GM18861 (cell line): Measurements from ENCODE around the gene TBC1D10A.

Source experiments
- ATAC-seq: cut with Tn5 transposase; IDR thresholded peaks from one replicate; pipeline ENCODE4 v1.9.1; 2021; ENCODE audit not compliant: unreplicated experiment

The TBC1D10A gene

DNA sequence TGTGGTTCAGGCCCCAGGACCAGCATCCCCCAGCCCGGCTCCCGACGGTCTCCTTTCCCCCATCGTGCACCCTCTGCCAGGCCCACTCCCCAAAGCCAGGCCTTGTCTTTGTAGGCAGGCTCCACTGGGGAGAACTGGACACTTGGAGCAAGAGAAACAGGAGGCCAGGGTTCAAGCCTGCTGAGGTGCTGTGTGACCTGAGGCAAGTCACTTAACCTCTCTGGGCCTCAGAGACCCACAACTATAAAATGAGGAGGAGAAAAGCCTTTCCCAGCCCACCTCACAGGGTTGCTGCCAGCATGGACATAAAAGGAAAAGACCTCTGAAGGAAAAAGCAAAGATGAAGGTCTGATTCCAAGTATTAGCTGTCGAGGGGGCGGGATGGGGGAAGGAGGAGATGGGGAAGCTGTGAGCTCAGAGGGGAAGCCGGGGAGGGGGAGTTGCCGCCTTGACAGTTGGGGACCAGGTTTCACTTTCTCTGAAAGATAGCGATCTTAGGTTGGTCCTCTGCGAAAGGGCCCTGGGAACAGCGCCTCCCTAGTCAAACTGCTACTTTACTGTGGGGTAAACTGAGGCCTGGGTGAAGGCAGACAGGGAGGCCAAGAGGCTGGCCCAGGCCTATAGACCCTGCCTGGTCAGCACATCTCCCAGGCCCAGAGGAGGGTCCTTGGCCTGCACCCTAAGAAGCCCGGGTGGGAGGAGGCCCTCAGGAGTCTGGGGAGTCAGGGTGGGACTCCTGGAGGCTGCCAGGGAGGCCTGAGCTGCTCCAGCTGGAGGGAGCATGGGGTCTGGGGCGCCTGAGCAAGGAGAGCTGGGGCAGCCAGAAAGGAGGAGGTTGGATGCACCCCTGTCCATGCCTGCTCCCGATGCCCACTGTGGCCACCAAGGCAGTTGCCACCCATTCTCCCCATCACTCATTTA lies 59.1 kb downstream of the TBC1D10A start:
- ATAC-seq = no peak

GRCh38 chr22:30266445-30267381 lies 60.0 kb downstream of the TBC1D10A start, which contains the start of gene OSM:
Gene OSM (minus strand): TSS chr22:30266851. CDS start chr22:30266799, 52 bp downstream.
- peak; percentile 3 for ATAC-seq

GRCh38 chr22:30265823-30266444 lies 60.8 kb downstream of the TBC1D10A start:
- ATAC-seq = peak; percentile 60

GRCh38 chr22:30265131-30265720 lies 61.5 kb downstream of the TBC1D10A start:
- ATAC-seq = no peak

GRCh38 chr22:30263883-30264282 lies 62.9 kb downstream of the TBC1D10A start:
- no peak for ATAC-seq

DNA sequence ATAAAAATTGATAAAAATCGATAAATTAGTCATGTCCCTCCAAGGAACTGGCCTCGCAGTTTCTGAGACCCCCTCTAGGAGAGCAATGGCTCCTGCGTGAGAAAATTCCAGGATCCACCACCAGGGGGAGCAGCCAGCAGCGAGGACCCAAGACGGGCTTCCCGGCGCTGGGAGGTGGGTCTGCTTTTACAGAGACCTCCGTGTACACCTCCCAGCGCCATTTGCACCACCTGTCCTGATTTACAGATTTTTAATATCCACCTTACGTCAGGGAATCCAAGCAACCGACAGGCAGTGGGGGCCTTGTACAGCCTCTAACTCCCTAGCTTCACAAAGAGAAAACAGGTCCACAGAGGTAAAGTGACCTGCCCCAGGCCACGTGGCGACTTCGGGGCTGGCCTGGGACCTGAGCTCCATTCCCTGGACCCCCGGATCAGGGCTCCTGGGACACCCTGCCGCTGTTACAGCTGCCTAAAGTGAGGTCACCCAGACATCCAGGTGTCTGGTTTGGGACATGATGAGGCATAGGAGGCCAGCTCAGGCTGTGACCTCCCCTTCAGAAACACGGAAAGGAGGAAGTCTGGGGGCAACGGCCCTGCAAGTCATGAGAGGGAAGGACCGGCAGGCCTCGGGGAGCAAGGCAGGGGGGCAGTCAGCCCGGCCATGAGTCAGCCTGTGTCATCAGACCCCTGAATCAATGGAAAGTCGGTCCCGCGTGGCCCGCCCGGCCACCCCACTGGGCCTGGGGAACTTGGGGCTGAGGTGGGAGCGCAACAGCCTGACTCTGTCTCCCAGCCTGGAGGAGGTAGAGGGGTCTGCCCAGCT lies 63.6 kb downstream of the TBC1D10A start:
- ATAC-seq = no peak

- ATAC-seq = no peak
Measured at GRCh38 chr22:30262112-30262511, 64.6 kb downstream of the TBC1D10A start.

GRCh38 chr22:30261134-30261533 lies 65.6 kb downstream of the TBC1D10A start:
- ATAC-seq = no peak

DNA sequence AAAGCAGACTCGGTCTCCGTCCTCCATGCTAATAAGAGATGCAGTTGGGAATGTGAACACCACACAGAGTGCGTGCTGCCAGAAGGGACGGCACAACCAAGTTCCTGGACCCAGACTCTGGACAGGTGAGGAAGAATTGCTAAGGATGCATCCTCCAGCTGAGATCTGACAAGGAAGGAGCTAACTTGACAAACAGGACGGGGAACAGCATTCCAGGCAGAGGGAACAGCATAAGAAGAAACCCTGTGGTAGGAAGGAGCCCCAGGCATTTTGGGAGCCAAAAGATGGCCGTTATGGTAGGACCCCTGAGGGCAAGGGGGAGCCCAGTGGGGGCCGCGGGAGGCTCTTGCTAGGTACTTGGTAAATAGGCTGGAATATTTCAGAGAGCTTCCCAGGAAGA lies 66.1 kb downstream of the TBC1D10A start:
- ATAC-seq = no peak

DNA sequence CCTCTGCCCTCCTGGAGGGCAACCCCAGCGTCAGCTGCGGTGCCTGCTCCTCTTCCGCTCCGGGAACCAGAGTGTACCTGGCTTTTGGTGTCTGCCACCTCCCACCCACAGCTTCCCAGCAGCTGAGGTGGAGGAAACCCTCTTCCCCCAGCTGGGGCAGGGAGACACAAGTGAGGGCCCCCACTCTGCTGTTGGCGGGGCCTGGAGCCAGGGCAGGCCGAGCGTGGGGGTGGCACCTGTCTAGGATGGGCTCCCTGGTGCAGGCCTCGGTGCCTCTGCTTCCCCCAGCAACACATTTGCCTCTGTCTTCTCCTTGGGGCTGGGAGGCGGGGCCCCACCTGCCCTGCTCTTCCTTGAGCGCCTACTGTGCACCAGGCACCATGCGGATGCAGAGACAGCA lies 66.5 kb downstream of the TBC1D10A start:
- ATAC-seq = no peak

DNA sequence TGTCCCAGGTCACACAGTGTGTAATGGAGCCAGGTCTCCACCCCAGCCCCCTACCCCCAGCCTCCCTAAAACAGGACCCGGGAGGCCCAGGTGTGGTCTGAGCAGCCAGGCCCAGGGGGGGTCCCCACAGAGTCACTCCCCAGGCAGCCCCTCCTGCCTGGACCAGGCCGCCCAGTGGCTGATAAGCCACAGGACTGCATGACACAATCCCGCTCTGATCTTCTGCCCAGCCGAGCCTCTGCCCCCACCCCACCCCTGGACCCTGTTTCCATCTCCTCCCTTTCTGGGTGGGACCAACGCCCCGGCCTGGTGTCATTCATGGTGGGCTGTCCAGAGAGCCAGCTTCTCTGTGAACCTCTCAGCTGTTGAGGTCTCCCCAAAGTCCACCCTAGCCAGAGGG lies 72.4 kb downstream of the TBC1D10A start:
- no peak for ATAC-seq

GRCh38 chr22:30253205-30253852 lies 73.4 kb downstream of the TBC1D10A start:
- no peak for ATAC-seq

DNA sequence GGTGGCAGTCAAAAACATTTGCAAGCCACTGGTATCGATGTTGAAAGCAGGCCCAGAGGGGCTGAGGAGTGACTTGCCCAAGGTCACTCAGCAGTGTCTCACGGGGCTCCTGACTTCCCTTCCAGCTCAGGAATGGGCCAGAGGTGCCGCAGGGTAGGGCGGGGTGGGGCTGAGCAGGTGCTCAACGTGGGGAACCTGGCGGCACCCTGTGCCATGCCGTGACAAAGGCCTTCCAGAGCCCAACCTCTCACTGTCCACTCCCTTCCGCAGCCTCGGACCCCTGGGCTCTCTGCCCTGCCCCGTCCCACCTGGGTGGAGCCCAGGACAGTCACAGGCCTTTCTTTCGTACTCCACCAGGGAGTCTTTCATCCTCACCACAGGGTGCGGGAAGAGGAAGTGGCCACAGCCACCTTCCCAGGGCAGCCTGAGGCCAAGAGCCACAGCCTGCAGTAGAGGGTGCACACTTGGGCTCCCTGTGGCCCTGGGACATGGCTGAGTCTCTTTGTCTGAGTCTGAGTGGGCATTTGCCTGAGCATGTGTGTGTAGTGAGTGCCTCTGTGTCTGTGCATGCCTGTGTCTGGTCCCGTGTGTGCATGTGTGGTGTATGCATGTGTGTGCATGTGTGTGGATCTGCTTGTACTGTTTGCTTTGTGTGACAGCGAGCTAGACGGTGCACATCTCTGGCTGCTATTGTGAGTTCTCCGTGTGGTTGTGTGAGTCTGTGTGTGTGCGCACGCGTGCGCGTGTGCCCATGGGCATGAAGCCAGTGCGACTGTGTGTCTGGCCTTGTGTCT lies 74.1 kb downstream of the TBC1D10A start:
- no peak for ATAC-seq

DNA sequence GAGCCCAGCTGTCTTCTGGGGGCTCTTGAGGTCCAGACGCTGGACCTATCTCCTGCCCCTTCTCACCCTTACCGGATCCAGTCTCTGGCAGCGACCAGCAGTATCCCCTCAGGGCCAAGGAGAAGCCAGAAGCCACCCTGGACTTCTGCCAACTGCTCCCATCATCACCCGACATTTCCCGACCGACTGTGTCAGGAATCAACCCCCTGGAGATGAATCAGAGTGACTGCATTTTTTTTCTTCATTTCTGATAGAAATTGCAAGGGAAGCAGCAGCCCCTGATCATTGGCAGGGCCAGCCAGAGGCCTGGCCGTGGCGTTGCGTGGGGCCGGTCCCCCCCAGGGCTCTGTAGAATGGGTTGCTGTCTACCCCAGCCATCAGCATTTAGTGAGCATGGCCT lies 75.0 kb downstream of the TBC1D10A start:
- ATAC-seq = no peak

- ATAC-seq = no peak
Measured at GRCh38 chr22:30250661-30251267, 76.0 kb downstream of the TBC1D10A start.

DNA sequence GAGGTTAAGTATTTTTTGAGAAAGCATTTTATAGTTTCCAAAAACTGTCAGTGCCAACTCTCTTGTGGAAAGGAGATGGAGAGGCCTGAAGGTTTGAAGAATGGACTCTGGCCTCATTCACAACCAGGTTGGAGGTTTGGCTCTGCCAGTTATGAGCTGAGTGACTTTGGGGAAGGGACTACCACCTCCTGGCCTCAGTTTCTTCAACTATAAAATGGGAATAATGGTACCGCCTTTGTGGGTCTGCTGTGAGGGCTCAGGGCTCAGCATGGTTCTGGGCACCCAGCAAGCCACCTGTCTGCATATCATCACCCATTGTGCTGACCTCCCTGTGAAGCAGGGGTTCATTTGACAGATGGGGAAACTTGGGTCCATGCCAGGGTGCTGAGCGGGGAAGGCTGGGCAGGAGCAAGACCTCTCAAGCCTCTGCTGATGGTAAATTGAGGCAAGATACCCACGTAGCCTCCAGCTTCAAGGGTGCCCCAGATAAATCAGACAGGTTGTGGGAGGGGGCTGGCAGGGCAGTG lies 76.6 kb downstream of the TBC1D10A start:
- no peak for ATAC-seq

- ATAC-seq = no peak
Measured at GRCh38 chr22:30249049-30250038, 77.4 kb downstream of the TBC1D10A start.
